Brain microvascular endothelial cell (primary cell): ENCODE data around the gene ATE1.

ENCODE experiments used
- DNase-seq: peaks from one replicate; pipeline ENCODE4 v3.0.0-alpha.2; 2020
- H3K27ac ChIP-seq: fragments of 250-450 bp; sonication (Bioruptor Pico); 2 replicates; pipeline ENCODE4 v1.5.1; 2020; ENCODE audit warnings: mild to moderate bottlenecking, moderate library complexity
- H3K27me3 ChIP-seq: fragments of 250-450 bp; sonication (Bioruptor Pico); replicated peaks from 2 replicates; pipeline ENCODE4 v1.5.1; 2020; ENCODE audit warnings: mild to moderate bottlenecking
- H3K36me3 ChIP-seq: fragments of 250-450 bp; sonication (Bioruptor Pico); replicated peaks from 2 replicates; pipeline ENCODE4 v1.5.1; 2020; ENCODE audit warnings: mild to moderate bottlenecking
- H3K4me3 ChIP-seq: 2 replicates; pipeline ENCODE4 v1.5.1; 2011; ENCODE audit warnings: low read depth, mild to moderate bottlenecking, control low read depth, low read length, moderate library complexity
- CTCF ChIP-seq: IDR thresholded peaks from 2 replicates; pipeline ENCODE4 v1.5.1; 2011; ENCODE audit warnings: low read depth, mild to moderate bottlenecking, moderate library complexity, low read length, control low read depth, inconsistent platforms; ENCODE audit errors: missing control alignments
- in situ Hi-C: cut with HindIII; loops from 2 replicates; pipeline ENCODE4 v1.10.0; 2017; ENCODE audit warnings: low sequenced_read_pairs, low pct_ligation_motif_present

Gene ATE1

GRCh38 chr10:121845044-121845784 lies 82.6 kb downstream of the ATE1 start:
- DNase-seq, result no peak
- H3K36me3 ChIP-seq, result no peaks in the 10 kb centered on the region
- no peaks in the 10 kb centered on the region for H3K27me3 ChIP-seq
- TF ChIP-seq CTCF, result no peak
- in situ Hi-C loops, result no loop called here
- H3K27ac ChIP-seq, result no peak overlapping the region
- H3K4me3 ChIP-seq, result no peak overlapping the region

- no peak overlapping the region for H3K4me3 ChIP-seq
- H3K36me3 ChIP-seq, result no peaks in the 10 kb centered on the region
- in situ Hi-C loops, result no loop called here
- TF ChIP-seq CTCF, result no peak
- no peaks in the 10 kb centered on the region for H3K27me3 ChIP-seq
- DNase-seq, result no peak
- no peak overlapping the region for H3K27ac ChIP-seq
Measured at GRCh38 chr10:121844537-121844936, 83.3 kb downstream of the ATE1 start.

- no peak for DNase-seq
- H3K27ac ChIP-seq, result no peak overlapping the region
- in situ Hi-C loops, result no loop called here
- H3K36me3 ChIP-seq, result no peaks in the 10 kb centered on the region
- no peak overlapping the region for H3K4me3 ChIP-seq
- TF ChIP-seq CTCF, result no peak
- H3K27me3 ChIP-seq, result no peaks in the 10 kb centered on the region
Measured at GRCh38 chr10:121843379-121843778, 84.5 kb downstream of the ATE1 start.

- Histone ChIP-seq H3K27ac (no peak overlapping the region), H3K27me3 (no peaks in the 10 kb centered on the region), H3K4me3 (no peak overlapping the region), H3K36me3 (no peaks in the 10 kb centered on the region)
- in situ Hi-C loops, result no loop called here
- no peak for TF ChIP-seq CTCF
- no peak for DNase-seq
Measured at GRCh38 chr10:121841862-121842261, 86.0 kb downstream of the ATE1 start.

- Histone ChIP-seq H3K27ac (no peak overlapping the region), H3K4me3 (no peak overlapping the region), H3K36me3 (peaks cover 7% of the 10 kb centered on the region), H3K27me3 (no peaks in the 10 kb centered on the region)
- DNase-seq, result no peak
- no peak for TF ChIP-seq CTCF
- in situ Hi-C loops, result no loop called here
Measured at GRCh38 chr10:121838931-121839330, 88.9 kb downstream of the ATE1 start.

GRCh38 chr10:121838149-121838548 lies 89.7 kb downstream of the ATE1 start:
- in situ Hi-C loops, result no loop called here
- Histone ChIP-seq H3K36me3 (peaks cover 7% of the 10 kb centered on the region), H3K27ac (no peak overlapping the region), H3K4me3 (no peak overlapping the region), H3K27me3 (no peaks in the 10 kb centered on the region)
- TF ChIP-seq CTCF, result no peak
- no peak for DNase-seq
